NCI-H128 (cell line): ENCODE data around the gene PTGIS.
"Not testable (repeated sequence)": the region's sequence is repeated elsewhere in the genome, so short reads cannot be mapped to it uniquely, and the experiment has no call there.

Experiments used
- DNase-seq: peaks from one replicate; lab custom pipeline; 2025; ENCODE audit not compliant: unreplicated experiment; lab: John Stamatoyannopoulos, UW

The PTGIS gene

GRCh38 chr20:49579874-49580812, 12.2 kb upstream of the PTGIS start:
- no peak for DNase-seq

DNA sequence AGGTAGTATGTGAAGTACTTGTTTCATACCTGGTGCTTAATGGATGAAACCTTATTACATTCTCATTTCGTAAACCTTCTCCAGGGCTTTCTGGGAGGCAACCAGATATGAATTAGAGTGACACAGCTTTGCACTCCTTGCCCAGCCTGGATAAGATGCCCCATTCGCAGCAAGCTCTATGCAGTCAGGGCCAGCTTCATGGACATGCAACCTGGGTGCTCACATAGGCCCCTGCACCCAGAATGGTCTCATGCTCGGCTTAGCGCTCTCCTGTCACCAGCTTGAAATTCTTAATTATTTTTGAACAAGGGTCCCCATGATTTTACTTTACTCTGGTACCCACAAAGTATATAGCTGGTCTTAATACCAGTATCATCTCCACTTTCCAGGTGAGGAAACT, 11.3 kb upstream of the PTGIS start:
- no peak for DNase-seq

GRCh38 chr20:49578436-49578835, 10.5 kb upstream of the PTGIS start:
- no peak for DNase-seq

GRCh38 chr20:49575551-49576060, 7.7 kb upstream of the PTGIS start:
- DNase-seq: no peak

DNA sequence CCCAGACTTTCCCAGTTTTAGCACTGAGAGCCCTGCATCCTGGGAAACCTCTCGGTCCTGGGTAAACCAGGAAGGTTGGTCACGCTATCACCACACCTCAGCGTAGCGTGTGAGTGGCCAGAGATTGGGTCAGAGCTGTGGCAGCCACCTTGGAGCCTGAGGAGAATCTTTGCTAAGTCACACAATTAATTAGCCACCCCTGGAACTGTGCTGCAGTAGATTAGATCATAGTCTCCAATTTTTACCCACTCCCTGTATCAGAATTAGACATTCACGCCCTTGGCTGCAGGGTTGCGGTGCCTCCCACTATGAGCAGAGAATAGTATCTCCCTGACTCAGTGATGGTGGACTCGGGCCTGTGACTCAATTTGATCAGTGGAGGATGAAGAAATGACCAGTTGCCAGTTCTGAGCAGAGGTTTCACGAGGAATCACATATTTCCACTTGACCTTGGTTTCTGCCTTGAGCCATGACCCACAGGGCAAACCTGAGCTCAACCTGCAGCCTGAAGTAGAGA, 6.0 kb upstream of the PTGIS start:
- no peak for DNase-seq

DNA sequence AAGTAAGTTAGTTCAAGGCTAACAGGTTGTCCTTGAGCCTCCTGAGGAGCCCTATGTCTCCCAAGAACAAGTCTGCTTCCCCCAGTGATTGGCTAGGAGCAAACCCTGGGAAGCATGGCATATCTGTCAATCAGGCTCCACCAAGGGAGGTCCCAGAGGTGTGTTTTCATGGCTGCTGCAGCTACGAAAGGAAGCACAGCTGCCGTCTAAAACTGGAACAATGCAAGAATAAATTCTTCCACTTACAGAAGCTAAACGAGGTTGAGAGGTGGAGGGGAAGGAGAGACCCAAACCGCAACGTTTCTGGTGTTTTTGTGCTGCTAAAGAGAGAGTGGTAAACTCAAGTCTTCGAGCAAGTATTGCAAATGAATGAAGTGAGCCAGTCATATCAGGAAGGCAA, 4.9 kb upstream of the PTGIS start:
- DNase-seq: no peak

DNA sequence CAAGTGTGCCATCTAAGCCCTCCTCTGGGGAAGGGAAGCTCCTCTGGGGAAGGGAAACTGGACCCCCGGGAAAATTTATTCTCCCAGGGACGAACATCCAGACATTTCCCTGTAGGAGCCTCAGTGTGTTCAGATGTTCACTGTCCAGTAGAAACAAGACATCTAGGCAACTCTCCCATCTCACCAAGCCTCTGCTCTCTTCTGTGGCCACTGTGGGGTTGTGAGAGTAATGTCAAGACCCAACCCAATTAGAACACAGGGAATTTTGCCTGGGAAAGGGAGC, 3.6 kb upstream of the PTGIS start:
- DNase-seq: no peak

DNA sequence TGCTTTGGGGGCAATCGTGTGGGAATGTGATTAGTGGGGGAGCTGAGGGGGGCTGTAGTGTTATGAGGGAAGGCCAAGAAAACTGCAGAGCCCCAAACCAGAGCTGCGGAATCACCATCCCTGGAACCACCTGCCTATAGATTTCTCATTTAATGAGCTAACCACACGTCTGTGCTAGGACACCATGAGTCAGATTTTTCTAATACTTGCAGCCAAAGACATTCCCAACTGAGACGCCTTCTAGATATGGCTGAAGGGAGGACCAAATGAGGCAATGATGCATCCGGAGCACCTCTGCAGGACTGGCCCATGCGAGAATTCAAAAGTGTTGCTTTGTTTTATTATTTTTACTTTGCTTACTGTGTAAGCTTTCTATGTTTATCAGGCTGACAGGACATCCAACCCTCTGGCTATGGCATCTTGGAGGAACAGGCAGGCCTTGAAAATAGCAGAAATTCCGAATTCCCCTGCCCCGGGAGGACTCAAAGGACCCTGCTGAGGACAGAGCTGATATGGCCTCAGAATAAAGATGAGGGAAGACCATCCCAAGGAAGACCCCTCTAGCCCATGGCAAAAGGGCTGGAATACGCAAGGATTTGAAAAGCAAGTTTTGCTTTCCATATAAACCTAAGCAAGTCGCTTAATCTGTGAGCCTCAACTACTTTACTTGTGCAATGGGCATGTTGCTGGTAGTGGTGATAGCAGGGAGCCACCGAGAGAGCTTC, 3.1 kb upstream of the PTGIS start:
- DNase-seq: no peak

DNA sequence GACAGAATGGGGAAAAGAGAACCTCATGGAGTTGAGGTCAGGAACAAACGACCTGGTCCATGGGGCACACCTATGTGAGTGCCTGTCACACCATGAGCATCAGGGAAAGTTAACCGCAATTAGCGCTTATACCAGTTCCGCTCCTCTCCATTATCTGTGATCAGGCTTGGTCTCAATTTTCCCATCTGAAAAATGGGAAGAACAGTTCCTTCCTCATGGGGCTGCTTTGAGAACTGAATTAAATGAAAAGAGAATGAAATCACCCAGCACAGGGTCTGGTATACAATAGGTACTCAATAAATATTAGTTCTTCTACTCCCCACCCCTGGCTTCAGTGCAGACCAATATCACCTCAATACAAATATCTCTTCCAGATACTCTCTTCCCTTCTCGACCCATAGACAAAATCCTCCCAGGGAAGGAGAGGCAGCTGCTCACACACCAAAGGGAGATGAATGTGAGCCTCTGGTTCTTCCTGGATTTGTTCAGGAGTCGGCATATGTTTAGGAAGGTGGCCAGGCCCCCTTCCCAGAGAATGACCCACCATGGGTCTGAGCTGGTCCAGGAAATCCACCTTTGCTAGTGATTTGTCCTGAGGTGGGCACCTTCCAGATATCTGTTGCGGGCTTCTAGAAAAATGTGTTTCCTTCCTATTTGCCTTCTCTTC, 2.4 kb upstream of the PTGIS start:
- no peak for DNase-seq

DNA sequence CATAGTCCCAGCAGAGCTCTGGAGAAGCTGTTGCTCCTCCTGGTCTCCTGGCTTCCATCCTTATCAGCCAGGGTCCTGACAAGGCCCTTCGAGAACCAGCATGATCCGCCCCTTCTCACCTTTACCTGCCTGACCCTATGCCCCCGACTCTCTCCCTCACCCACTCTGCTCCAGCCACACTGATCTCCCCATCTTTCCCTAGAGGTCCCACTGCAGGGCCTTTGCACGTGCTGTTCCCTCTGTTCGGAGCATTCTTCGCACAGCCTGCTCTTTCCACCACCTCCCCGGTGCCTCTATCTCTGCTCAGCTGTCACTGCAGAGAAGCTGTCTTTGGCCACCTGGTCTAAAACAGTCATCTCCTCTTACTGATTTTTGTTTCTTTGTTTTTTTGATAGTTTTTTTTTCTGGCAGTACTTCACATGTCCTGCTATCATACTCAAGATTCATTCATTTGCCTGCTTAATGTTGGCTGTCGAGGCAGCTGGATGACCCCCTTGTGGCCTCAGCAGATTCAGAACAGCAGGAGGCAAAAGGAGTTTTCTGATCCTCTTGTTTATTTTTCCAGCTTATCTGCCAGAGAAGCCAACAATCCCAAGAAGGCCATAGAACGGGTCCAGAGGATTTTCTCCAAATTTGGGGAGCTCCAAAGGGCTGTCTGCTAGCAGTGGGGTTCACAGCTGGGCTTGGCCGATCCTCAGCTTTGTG, 1.6 kb upstream of the PTGIS start:
- DNase-seq: no peak

- DNase-seq: no peak
Observed at GRCh38 chr20:49568278-49569151, 578 bp upstream of the PTGIS start.

DNA sequence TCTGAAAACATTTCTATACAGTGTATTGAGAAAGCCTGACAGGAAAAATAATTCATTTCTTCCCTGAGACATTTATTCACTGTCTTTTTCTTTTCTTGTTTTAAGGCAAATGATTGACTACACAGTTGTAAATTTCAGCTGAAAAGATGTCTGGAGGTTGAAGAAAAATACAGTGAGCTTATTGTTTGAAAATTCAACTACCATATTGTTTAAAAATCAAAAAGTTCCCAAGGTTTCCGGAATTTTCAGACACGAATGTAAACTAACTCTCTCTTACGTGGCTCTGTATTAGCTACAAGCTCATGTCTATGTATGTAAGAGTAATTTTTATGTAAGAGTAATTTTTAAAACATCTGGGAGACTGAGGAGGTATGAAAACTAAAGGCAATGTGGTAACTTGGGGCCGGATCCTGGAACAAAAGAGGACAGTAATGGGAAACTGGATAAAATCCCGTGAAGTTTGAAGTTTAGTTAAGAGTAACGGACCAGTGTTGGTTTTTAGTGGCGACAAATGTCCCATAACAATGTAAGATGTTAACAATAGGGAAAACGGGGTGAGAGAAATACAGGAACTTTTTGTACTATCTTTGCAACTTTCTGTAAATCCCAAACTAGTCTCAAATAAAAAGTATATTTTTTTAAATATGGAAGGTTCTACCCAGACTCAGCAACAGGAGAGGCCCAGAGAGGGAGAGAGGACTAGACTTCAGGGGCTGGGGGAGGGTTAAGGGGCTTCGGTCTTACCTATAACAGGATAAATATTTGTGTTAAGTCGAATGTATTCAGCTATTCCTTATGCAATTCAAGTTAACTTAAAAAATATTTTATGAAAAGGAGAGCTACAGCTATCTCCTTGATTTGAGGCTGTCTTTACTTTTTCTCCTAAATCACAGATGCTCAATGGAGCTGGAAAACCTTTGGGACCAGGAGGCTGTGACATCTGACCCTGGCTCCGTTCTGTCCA, 1.3 kb downstream of the PTGIS start:
- no peak for DNase-seq

DNA sequence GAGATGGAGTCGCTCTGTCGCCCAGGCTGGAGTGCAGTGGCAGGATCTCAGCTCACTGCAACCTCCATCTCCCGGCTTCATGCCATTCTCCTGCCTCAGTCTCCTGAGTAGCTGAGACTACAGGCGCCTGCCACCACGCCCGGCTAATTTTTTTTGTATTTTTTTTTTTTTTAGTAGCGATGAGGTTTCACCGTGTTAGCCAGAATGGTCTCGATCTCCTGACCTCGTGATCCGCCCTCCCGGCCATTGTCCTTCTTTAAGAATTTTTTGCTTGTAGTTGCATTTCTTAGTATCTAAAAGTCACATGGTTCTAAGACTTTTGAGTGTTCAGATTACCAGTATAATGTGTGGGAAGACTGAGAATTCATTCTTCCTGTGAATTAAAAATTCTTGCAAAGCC, 2.9 kb downstream of the PTGIS start:
- DNase-seq: not testable (repeated sequence)

- no peak for DNase-seq
Observed at GRCh38 chr20:49563015-49563980, 4.6 kb downstream of the PTGIS start.

DNA sequence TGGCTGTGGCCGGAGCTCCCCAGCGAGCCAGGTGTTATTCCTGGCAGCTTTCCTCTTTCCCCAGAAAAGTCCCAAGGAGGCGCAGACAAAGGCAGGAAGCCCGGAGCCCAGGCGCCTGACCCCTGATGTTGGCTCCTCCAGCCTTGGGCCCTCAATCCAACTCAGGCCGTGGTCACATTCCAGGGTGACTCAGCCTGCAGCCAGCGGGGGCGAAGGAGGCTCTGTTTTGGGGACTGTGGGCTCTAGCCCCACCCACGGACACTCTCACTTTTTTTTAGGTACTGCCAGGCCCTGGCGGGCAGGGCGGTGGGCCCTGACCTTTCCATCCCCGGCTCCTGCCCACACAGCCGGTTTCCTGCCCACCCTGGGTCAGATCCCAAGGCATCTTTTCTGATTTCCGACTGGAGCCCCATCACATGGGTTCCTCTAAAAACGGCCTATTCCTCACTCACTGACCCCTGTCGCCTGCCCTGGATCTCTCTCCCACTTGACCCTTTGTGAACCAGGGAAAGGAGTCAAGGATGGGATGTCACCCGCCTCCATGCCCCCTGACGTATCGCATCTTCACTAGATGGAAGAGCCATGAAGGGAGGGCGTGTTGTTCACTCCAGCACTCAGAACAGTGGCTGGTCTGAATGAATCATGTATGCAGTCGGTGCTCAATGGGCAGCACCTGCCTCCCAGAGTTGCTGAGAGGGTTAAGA, 5.5 kb downstream of the PTGIS start:
- DNase-seq: no peak

DNA sequence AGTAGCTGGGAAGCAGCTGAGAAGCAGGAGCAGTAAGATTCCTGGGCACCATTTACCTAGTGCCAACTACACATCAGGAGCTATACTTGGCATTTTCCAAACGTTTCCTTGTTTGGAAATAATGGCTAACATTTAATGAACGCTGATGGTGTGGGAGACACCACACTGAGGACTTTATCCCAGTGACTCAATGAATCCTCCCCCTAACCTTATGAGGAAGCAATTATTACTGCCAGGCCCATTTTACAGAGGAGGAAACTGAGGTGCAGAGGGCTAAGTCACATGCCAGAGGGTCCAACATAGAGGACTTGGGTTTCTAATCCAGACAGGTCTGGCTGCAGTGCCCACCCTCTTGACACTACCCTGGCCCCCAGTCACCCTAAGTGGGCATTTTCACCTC, 6.1 kb downstream of the PTGIS start:
- no peak for DNase-seq

DNA sequence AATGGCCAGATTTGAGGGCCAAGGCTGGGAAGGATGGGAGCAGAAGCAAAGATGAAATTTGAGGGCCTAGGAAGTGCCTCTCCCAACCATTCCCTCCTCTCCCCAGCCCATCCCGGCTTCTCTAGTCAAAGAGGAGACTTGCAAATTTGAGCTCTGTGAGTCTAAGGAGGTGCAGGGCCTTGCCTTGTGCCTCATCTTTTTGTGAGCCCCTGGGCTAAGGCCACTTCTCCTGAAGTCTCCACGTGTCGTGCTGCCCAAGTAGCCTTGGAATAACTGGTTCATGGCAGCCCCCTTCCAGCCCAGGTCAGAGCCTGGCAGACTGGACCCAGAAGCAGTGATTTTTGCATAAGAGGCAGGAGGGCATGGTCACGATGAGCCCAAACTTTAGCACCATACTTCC, 6.7 kb downstream of the PTGIS start:
- DNase-seq: no peak
